ENCODE data around the gene TRIO.

The TRIO gene

GRCh38 chr5:14443671-14444093 is 300.5 kb downstream of the TRIO start (continued):
- TF ChIP-seq, protein P1, sequence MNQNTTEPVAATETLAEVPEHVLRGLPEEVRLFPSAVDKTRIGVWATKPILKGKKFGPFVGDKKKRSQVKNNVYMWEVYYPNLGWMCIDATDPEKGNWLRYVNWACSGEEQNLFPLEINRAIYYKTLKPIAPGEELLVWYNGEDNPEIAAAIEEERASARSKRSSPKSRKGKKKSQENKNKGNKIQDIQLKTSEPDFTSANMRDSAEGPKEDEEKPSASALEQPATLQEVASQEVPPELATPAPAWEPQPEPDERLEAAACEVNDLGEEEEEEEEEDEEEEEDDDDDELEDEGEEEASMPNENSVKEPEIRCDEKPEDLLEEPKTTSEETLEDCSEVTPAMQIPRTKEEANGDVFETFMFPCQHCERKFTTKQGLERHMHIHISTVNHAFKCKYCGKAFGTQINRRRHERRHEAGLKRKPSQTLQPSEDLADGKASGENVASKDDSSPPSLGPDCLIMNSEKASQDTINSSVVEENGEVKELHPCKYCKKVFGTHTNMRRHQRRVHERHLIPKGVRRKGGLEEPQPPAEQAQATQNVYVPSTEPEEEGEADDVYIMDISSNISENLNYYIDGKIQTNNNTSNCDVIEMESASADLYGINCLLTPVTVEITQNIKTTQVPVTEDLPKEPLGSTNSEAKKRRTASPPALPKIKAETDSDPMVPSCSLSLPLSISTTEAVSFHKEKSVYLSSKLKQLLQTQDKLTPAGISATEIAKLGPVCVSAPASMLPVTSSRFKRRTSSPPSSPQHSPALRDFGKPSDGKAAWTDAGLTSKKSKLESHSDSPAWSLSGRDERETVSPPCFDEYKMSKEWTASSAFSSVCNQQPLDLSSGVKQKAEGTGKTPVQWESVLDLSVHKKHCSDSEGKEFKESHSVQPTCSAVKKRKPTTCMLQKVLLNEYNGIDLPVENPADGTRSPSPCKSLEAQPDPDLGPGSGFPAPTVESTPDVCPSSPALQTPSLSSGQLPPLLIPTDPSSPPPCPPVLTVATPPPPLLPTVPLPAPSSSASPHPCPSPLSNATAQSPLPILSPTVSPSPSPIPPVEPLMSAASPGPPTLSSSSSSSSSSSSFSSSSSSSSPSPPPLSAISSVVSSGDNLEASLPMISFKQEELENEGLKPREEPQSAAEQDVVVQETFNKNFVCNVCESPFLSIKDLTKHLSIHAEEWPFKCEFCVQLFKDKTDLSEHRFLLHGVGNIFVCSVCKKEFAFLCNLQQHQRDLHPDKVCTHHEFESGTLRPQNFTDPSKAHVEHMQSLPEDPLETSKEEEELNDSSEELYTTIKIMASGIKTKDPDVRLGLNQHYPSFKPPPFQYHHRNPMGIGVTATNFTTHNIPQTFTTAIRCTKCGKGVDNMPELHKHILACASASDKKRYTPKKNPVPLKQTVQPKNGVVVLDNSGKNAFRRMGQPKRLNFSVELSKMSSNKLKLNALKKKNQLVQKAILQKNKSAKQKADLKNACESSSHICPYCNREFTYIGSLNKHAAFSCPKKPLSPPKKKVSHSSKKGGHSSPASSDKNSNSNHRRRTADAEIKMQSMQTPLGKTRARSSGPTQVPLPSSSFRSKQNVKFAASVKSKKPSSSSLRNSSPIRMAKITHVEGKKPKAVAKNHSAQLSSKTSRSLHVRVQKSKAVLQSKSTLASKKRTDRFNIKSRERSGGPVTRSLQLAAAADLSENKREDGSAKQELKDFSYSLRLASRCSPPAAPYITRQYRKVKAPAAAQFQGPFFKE (tag by site-specific recombination; IDR thresholded peaks at IDR 0.05; ENCODE audit: borderline replicate concordance), result no peak
- TF ChIP-seq TCF7L2 (IDR thresholded peaks at IDR 0.05; ENCODE audit: borderline replicate concordance, low read depth, low read length) (no peak), ZNF791 (tag by site-specific recombination; IDR thresholded peaks at IDR 0.05) (no peak), ZNF701 (tag by site-specific recombination; IDR thresholded peaks at IDR 0.05) (no peak), ZBTB8A (tag by site-specific recombination; IDR thresholded peaks at IDR 0.05) (peak; percentile 47; the same call in 1 of the 2 replicates), ZNF513 (tag by site-specific recombination; IDR thresholded peaks at IDR 0.05) (no peak), ZNF302 (tag by site-specific recombination; IDR thresholded peaks at IDR 0.05; ENCODE audit: low read depth) (no peak), ZNF214 (tag by site-specific recombination; IDR thresholded peaks at IDR 0.05; ENCODE audit: borderline replicate concordance) (no peak), GFI1B (tag by site-specific recombination; IDR thresholded peaks at IDR 0.05) (peak; percentile 61; the same call in 1 of the 2 replicates), MEIS1 (CRISPR knock-in tag; IDR thresholded peaks at IDR 0.05; ENCODE audit: borderline replicate concordance) (no peak), ZEB2 (tag by site-specific recombination; IDR thresholded peaks at IDR 0.05) (no peak), SCRT1 (tag by site-specific recombination; IDR thresholded peaks at IDR 0.05; ENCODE audit: borderline replicate concordance) (no peak), ZNF660 (tag by site-specific recombination; IDR thresholded peaks at IDR 0.05) (no peak), ZNF223 (tag by site-specific recombination; IDR thresholded peaks at IDR 0.05) (no peak), ZBTB21 (tag by site-specific recombination; IDR thresholded peaks at IDR 0.05) (no peak), ZNF211 (tag by site-specific recombination; IDR thresholded peaks at IDR 0.05; ENCODE audit: low read depth) (no peak), ZNF580 (tag by site-specific recombination; IDR thresholded peaks at IDR 0.05) (peak; percentile 93), ZFP69B (tag by site-specific recombination; IDR thresholded peaks at IDR 0.05) (no peak), KLF16 (tag by site-specific recombination; IDR thresholded peaks at IDR 0.05) (no peak), HOXC10 (CRISPR knock-in tag; IDR thresholded peaks at IDR 0.05) (no peak), ZNF2 (tag by site-specific recombination; IDR thresholded peaks at IDR 0.05) (peak; percentile 43; the same call in 1 of the 2 replicates), ZNF157 (tag by site-specific recombination; IDR thresholded peaks at IDR 0.05) (no peak), TRIM28 (IDR thresholded peaks at IDR 0.05; ENCODE audit: borderline replicate concordance, low read length) (0 out of 2 replicates have a peak, but pooled peaks have one; percentile 46), ZNF704 (tag by site-specific recombination; IDR thresholded peaks at IDR 0.05) (no peak)
- TF ChIP-seq, protein P2, sequence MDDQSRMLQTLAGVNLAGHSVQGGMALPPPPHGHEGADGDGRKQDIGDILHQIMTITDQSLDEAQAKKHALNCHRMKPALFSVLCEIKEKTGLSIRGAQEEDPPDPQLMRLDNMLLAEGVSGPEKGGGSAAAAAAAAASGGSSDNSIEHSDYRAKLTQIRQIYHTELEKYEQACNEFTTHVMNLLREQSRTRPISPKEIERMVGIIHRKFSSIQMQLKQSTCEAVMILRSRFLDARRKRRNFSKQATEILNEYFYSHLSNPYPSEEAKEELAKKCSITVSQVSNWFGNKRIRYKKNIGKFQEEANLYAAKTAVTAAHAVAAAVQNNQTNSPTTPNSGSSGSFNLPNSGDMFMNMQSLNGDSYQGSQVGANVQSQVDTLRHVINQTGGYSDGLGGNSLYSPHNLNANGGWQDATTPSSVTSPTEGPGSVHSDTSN (CRISPR knock-in tag; IDR thresholded peaks at IDR 0.05), result no peak
- TF ChIP-seq, protein P3, sequence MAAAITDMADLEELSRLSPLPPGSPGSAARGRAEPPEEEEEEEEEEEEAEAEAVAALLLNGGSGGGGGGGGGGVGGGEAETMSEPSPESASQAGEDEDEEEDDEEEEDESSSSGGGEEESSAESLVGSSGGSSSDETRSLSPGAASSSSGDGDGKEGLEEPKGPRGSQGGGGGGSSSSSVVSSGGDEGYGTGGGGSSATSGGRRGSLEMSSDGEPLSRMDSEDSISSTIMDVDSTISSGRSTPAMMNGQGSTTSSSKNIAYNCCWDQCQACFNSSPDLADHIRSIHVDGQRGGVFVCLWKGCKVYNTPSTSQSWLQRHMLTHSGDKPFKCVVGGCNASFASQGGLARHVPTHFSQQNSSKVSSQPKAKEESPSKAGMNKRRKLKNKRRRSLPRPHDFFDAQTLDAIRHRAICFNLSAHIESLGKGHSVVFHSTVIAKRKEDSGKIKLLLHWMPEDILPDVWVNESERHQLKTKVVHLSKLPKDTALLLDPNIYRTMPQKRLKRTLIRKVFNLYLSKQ (tag by site-specific recombination; IDR thresholded peaks at IDR 0.05; ENCODE audit: borderline replicate concordance), result no peak
- TF ChIP-seq, protein P4, sequence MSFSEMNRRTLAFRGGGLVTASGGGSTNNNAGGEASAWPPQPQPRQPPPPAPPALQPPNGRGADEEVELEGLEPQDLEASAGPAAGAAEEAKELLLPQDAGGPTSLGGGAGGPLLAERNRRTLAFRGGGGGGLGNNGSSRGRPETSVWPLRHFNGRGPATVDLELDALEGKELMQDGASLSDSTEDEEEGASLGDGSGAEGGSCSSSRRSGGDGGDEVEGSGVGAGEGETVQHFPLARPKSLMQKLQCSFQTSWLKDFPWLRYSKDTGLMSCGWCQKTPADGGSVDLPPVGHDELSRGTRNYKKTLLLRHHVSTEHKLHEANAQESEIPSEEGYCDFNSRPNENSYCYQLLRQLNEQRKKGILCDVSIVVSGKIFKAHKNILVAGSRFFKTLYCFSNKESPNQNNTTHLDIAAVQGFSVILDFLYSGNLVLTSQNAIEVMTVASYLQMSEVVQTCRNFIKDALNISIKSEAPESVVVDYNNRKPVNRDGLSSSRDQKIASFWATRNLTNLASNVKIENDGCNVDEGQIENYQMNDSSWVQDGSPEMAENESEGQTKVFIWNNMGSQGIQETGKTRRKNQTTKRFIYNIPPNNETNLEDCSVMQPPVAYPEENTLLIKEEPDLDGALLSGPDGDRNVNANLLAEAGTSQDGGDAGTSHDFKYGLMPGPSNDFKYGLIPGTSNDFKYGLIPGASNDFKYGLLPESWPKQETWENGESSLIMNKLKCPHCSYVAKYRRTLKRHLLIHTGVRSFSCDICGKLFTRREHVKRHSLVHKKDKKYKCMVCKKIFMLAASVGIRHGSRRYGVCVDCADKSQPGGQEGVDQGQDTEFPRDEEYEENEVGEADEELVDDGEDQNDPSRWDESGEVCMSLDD (tag by site-specific recombination; IDR thresholded peaks at IDR 0.05), result no peak
